ENCODE results near the gene PURB.
A peak's percentile ranks its signal among the peaks of the same experiment; 100 is the strongest.

PURB gene

DNA sequence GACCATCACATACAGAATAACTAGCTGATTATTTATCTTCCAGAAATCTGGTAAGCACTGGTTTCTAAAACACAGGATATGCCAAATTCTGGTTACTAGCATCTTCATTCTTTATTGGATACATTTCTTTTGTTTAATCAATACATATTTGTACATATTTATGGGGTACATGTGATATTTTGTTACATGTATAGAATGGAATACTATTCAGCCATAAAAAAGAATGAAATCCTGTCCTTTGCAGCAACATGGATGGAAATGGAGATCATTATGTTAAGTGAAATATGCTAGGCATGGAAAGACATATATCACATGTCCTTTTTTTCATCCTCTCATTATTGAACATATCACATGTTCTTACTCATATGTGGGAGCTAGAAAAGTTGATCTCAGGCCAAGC is 32.7 kb upstream of the PURB start:
- no peak for DNase-seq (ENCODE audit: low spot score)
- TF ChIP-seq, protein P1, sequence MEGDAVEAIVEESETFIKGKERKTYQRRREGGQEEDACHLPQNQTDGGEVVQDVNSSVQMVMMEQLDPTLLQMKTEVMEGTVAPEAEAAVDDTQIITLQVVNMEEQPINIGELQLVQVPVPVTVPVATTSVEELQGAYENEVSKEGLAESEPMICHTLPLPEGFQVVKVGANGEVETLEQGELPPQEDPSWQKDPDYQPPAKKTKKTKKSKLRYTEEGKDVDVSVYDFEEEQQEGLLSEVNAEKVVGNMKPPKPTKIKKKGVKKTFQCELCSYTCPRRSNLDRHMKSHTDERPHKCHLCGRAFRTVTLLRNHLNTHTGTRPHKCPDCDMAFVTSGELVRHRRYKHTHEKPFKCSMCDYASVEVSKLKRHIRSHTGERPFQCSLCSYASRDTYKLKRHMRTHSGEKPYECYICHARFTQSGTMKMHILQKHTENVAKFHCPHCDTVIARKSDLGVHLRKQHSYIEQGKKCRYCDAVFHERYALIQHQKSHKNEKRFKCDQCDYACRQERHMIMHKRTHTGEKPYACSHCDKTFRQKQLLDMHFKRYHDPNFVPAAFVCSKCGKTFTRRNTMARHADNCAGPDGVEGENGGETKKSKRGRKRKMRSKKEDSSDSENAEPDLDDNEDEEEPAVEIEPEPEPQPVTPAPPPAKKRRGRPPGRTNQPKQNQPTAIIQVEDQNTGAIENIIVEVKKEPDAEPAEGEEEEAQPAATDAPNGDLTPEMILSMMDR (IDR thresholded peaks at IDR 0.05; ENCODE audit: extremely low read depth, missing control alignments), result no peak

DNA sequence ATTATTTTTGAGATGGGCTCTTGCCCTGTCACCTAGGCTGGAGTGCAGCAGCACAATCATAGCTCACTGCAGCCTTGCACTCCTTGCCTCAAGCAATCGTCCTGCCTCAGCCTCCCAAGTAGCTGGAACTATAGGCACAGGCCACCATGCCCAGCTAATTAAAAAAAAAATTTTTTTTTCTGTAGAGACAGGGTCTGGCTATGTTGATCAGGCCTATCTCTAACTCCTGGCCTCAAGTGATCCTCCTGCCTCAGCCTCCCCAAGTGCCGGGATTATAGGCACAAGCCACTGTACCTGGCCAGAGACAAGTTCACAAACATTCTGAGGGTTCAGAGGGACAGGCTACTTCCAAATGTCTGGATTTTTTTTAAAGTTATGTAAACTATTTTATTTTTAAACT is 32.1 kb upstream of the PURB start:
- no peak for DNase-seq (ENCODE audit: low spot score)
- TF ChIP-seq, protein P1 (IDR thresholded peaks at IDR 0.05; ENCODE audit: extremely low read depth, missing control alignments), result no peak

DNA sequence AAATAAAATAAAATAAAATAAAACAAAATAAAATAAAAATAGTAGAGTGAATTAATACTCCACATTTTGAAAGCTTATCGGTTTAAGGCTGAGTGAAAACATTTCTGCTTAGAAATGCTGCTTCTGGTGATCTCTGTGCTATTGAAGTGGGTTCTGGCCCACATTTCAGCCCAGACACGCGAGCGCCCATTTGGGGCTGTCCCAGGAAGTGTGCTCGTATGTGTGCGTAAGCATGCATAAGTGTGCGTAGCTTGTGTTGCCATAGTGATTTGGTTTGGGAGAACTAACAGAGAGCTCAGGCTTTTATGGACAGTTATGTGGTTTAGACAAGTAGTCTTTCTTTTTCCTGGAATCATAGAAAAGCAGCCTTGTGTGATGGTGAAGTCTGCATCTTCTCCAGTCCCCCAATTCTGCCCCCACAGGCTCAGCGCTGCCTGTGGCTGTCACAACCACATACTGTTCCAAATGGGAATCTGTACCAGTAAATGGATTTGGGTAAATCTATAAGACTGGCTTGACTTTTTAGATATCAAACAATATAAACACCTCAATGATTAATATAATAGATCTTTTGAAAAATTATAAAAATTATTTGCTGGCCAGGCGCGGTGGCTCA is 29.8 kb upstream of the PURB start:
- peak; percentile 57 for DNase-seq (ENCODE audit: low spot score)

DNA sequence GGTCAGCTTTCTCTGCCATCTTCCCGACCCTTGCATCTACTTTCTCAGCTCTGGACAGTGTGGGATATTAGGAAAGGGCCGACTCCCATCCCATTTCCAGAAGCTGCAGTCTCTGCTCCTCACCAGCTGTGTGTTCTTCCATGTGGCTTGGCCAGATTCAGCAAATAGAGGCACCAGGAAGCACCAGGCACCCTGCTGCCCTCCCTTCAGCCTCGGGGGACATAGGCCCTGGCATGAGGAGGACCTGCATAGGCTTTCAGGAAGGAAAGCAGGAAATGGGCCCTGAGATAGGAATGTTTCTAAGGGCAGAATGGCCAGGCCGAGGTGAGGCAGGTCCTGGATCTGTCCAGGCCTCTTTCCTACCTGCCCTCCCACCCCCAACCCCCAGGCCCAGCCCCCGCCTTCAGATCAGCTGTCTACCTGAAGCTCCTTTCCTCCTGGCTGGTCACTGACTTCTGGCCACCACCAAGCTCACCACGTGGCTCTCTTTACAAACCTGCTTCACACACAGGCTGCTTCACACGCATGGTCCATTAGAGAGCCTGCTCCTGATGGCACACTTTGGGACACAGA is 27.5 kb upstream of the PURB start:
- TF ChIP-seq, protein P1 (IDR thresholded peaks at IDR 0.05; ENCODE audit: extremely low read depth, missing control alignments), result no peak

More for the DNA sequence above, 29.8 kb upstream of the PURB start:
- TF ChIP-seq, protein P1 (IDR thresholded peaks at IDR 0.05; ENCODE audit: extremely low read depth, missing control alignments), result no peak

DNA sequence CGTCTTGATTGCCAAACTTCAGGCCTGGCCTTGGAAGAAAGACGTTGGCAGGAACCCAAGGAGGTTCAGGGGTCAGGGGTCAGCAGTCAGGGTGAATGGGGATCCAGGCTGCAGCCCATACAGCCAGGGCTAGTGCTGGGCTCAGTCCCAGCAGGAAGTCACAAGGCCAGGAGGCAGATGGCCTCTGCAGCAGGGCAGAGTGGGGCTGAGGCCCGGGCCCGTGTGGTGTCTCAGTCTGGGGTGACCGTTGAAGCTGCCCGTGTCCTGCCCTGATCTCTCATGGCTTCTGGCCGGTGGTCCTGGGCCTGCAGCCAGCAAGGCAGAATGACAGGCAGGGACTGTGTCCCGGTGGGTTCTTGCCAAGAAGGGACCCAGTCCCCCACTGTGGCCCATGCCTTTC is 26.6 kb upstream of the PURB start:
- DNase-seq (ENCODE audit: low spot score), result no peak
- TF ChIP-seq, protein P1 (IDR thresholded peaks at IDR 0.05; ENCODE audit: extremely low read depth, missing control alignments), result no peak

More for the DNA sequence above, 27.5 kb upstream of the PURB start:
- no peak for DNase-seq (ENCODE audit: low spot score)

DNA sequence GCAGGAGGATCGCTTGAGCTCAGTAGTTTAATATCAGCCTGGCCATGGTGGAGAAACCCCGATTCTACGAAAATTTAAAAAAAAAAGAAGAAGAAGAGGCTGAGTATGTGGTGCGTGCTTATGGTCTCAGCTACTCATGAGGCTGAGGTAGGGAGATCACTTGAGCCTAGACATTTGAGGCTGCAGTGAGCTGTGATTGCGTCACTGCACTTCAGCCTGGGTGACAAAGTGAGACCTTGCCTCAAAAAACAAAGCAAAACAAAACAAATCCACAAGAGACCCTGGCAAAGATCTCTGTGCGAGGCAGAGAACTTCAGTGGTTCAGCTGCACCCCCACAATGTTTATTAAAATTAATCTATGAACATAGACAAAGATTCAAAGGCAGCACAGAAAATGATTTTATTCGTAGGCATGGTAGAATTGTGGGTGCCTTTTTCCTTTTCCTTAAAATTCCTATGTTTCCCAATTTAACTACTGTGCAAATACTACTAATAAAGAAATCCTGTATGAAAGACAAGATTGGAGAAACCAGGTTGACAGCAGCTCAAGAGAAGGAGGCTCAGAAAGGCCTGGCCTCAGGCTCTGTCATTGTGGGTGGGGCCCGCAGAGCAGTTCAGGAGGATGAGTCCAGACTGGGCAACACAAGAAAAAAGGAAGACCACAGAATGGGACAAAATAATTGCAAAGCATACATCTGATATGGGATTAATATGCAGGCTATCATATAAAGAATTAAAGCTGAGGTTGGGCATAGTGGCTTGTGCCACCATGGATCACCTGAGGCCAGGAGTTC is 24.5 kb upstream of the PURB start:
- no peak for DNase-seq (ENCODE audit: low spot score)

More for the DNA sequence above, 24.5 kb upstream of the PURB start:
- TF ChIP-seq, protein P1 (IDR thresholded peaks at IDR 0.05; ENCODE audit: extremely low read depth, missing control alignments), result no peak

Data from GM20000 (cell line).